Adrenal gland (tissue), 5 donors: ENCODE measurements around the gene C10orf90.

ENCODE experiments used
- CTCF ChIP-seq, 6 experiments: fragments of 450-650 bp in 4 of 6; fragments of 200-600 bp in 2 of 6; sonication (generic) in 1 of 6; IDR thresholded peaks; 1 replicate in 5 of 6; 2 replicates in 1 of 6; pipeline versions ENCODE4 v1.5.1 to v1.8.0; 2016 to 2021; ENCODE audit warnings: antibody characterized with exemption in 6 of 6, mild to moderate bottlenecking in 2 of 6, moderate library complexity in 1 of 6
- POLR2A ChIP-seq, 2 donors: fragments of 450-650 bp; IDR thresholded peaks; one replicate each; pipeline ENCODE4 v1.6.1; 2017; ENCODE audit warnings: antibody characterized with exemption in 2 of 2, mild to moderate bottlenecking in 2 of 2, moderate library complexity in 1 of 2
- donor health status: DM: no; HTN: no; CAD: no.

- TF ChIP-seq CTCF (IDR thresholded peaks at IDR 0.05): no peak
- TF ChIP-seq POLR2A (IDR thresholded peaks at IDR 0.05): no peak
Measured at GRCh38 chr10:126691456-126691855, 21.0 kb upstream of the C10orf90 start.
